Thoracic aorta endothelial cell (primary cell): ENCODE measurements around the gene OR5V1. TPM values are rescaled to one million over a fixed set of nuclear protein-coding genes. Genes with fewer than 3 reads are reported as not detected.

Source experiments
- total RNA-seq: library from RNA; depleted of rRNA; stranded (reverse); fragments of >200 nt; gene quantifications from 2 replicates; pipeline ENCODE4 v1.2.3, GENCODE V29; 2012

The OR5V1 gene
- not detected in 2 replicates for total RNA-seq

GRCh38 chr6:29368765-29369164 is at the start of gene OR5V1:
Gene OR5V1 (minus strand): TSS chr6:29368865. CDS start chr6:29356195, 12,670 bp downstream.

GRCh38 chr6:29414588-29414987 is 45.9 kb upstream of the OR5V1 start, which contains the start of gene OR12D1:
Gene OR12D1 (plus strand): TSS chr6:29414928.

GRCh38 chr6:29395331-29395730 is 26.7 kb upstream of the OR5V1 start, which contains the start of gene OR12D2:
Gene OR12D2 (plus strand): TSS chr6:29395631. CDS start chr6:29396700, 1,069 bp downstream.

GRCh38 chr6:29375191-29375590 is 6.5 kb upstream of the OR5V1 start, which contains the start of gene OR12D3:
Gene OR12D3 (minus strand): TSS chr6:29375291. CDS start chr6:29375287, 4 bp downstream.

Other genes with a start within 250 kb of the OR5V1 start
- not detected in 2 replicates for gene OR2J2, start 198.0 kb downstream of the OR5V1 start, total RNA-seq
- not detected in 2 replicates for gene OR14J1, start 67.2 kb downstream of the OR5V1 start, total RNA-seq
- not detected in 2 replicates for gene OR12D3, start 6.4 kb upstream of the OR5V1 start, total RNA-seq
- not detected in 2 replicates for gene OR12D2, start 26.8 kb upstream of the OR5V1 start, total RNA-seq
- not detected in 2 replicates for gene OR12D1, start 46.1 kb upstream of the OR5V1 start, total RNA-seq
- not detected in 2 replicates for gene OR10C1, start 70.4 kb upstream of the OR5V1 start, total RNA-seq
- not detected in 2 replicates for gene OR11A1, start 88.2 kb upstream of the OR5V1 start, total RNA-seq
- gene OR2H1, start 88.3 kb upstream of the OR5V1 start, total RNA-seq, result not detected in 2 replicates
- gene MAS1L, start 119.1 kb upstream of the OR5V1 start, total RNA-seq, result not detected in 2 replicates
- 0.14 TPM in 1 of 2 replicates, not detected in the other for gene UBD, start 190.9 kb upstream of the OR5V1 start, total RNA-seq
- gene OR2H2, start 216.3 kb upstream of the OR5V1 start, total RNA-seq, result not detected in 2 replicates